Ovary (tissue), 3 donors: Measurements from ENCODE around the gene ADAD2.

ENCODE experiments used
- CTCF ChIP-seq, 3 donors: fragments of 450-650 bp in 2 of 3; fragments of 200-600 bp in 1 of 3; IDR thresholded peaks; one replicate each; pipeline versions ENCODE4 v1.5.1 to v1.8.0; 2016 to 2022; ENCODE audit warnings: antibody characterized with exemption in 3 of 3, mild to moderate bottlenecking in 1 of 3
- POLR2A ChIP-seq: fragments of 450-650 bp; IDR thresholded peaks from one replicate; pipeline ENCODE4 v1.6.1; 2017; ENCODE audit warnings: antibody characterized with exemption, mild to moderate bottlenecking, moderate library complexity
- donor health status: DM: no; HTN: no; CAD: no.

GRCh38 chr16:84199861-84200260 lies 8.9 kb downstream of the ADAD2 start:
- TF ChIP-seq CTCF (IDR thresholded peaks at IDR 0.05), result no peak
- TF ChIP-seq POLR2A, result no peak
